ENCODE results near the gene FAM219A.
"Not testable (repeated sequence)": the region's sequence is repeated elsewhere in the genome, so short reads cannot be mapped to it uniquely, and the experiment has no call there.

FAM219A gene

DNA sequence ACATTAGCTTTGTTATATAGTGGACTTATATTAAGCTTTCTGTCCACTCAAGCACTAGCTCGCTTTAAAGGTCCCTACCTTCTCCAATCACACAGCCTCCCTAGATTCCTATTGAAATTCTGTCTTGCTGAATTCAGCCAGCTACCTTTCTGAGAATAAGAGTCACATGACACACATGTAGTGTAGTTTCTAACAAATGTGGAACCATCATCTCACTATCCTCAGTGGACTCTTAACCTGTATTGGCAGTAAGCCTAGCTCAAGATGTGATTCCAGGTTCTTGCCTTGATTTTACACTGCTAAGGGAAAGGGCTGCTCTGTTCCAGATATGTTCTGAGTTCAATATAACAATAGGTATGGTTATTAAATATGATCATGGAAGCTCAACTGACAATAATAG, 11.4 kb downstream of the FAM219A start:
- no peak for FAIRE-seq
- TF ChIP-seq, protein P1, sequence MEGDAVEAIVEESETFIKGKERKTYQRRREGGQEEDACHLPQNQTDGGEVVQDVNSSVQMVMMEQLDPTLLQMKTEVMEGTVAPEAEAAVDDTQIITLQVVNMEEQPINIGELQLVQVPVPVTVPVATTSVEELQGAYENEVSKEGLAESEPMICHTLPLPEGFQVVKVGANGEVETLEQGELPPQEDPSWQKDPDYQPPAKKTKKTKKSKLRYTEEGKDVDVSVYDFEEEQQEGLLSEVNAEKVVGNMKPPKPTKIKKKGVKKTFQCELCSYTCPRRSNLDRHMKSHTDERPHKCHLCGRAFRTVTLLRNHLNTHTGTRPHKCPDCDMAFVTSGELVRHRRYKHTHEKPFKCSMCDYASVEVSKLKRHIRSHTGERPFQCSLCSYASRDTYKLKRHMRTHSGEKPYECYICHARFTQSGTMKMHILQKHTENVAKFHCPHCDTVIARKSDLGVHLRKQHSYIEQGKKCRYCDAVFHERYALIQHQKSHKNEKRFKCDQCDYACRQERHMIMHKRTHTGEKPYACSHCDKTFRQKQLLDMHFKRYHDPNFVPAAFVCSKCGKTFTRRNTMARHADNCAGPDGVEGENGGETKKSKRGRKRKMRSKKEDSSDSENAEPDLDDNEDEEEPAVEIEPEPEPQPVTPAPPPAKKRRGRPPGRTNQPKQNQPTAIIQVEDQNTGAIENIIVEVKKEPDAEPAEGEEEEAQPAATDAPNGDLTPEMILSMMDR (IDR thresholded peaks at IDR 0.05; ENCODE audit: insufficient read depth, missing control alignments): no peak
- no peak for DNase-seq (ENCODE audit: insufficient read length, low spot score)

DNA sequence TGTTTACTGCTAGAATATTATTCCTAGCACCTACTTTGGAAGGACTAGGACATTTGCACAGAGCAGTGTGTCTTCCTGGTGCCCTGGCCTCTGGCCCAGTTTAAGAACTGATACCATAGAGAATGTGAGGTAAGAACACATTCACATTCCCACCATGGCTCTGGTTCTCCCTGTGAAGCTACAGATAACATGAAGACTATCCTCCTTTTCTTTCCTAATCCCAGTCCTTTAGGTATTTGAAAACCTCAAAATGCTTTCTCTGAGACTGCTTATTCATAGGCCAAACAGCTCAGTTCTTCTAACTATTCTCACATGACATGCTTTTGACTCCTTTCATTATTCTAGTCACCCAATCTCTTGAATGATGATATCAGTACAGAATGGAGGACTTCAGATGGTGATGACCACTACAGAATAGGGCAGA, 11.9 kb downstream of the FAM219A start:
- FAIRE-seq (no peak), DNase-seq (ENCODE audit: insufficient read length, low spot score) (no peak)
- TF ChIP-seq, protein P1 (IDR thresholded peaks at IDR 0.05; ENCODE audit: insufficient read depth, missing control alignments): no peak

DNA sequence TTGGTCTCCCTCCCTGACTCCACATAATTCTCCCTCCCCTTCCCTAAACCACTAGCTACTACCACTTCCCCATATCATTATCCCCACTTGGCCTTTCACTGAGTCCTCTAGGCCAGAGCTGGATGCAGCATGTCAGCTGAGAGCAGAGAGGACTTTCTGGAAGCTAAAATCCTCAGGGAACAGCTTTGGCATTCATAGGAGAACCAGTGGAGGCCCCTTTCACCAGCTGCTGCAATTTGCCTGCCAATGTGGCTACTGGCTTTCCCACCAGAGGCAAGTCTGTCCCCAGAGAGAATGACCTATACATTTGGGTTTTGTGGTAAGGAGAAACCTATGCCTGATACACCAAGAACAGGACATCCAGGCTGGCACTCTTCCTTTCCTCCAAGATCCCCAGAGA, 14.4 kb downstream of the FAM219A start:
- DNase-seq (ENCODE audit: insufficient read length, low spot score) (no peak), FAIRE-seq (no peak)
- TF ChIP-seq, protein P1 (IDR thresholded peaks at IDR 0.05; ENCODE audit: insufficient read depth, missing control alignments): no peak

DNA sequence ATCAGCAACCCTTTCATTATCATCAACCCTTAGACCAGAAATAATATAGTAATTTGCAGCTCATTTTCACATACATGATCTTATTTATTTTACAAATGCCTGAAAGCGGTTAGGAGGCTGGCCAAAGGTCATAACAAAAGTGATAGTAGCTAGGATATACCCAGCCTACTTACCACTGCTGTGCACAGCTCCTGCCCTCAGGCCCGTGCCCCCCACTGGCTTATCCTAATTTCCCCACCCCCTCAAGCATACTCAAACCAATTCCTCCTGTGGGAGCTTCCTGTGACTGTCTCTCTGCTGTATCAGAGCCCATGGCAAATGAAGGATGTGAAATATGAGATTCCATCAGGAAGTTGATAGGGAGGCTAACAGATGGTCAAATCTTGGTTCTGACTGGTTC, 14.8 kb downstream of the FAM219A start:
- FAIRE-seq (no peak), DNase-seq (ENCODE audit: insufficient read length, low spot score) (no peak)
- TF ChIP-seq, protein P1 (IDR thresholded peaks at IDR 0.05; ENCODE audit: insufficient read depth, missing control alignments): no peak

DNA sequence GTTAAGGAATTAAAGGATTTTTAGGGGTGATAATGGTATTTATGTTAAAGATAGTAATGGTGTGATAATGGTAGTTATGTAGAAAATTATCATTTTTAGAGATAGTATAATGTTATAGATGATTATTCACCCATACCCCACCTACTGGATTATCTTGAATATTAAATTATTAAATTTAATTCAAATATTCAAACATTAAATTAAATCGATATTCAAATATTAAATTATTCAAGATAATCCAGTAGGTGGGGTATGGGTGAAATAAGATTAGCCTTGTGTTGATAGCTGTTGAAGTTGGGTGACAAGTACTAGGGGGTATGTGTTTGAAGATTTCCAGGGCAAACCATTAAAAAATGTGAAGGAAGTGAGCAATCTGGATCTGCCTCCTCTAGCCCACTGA, 15.6 kb downstream of the FAM219A start:
- DNase-seq (ENCODE audit: insufficient read length, low spot score): no peak
- FAIRE-seq: no peak
- TF ChIP-seq, protein P1 (IDR thresholded peaks at IDR 0.05; ENCODE audit: insufficient read depth, missing control alignments): no peak

DNA sequence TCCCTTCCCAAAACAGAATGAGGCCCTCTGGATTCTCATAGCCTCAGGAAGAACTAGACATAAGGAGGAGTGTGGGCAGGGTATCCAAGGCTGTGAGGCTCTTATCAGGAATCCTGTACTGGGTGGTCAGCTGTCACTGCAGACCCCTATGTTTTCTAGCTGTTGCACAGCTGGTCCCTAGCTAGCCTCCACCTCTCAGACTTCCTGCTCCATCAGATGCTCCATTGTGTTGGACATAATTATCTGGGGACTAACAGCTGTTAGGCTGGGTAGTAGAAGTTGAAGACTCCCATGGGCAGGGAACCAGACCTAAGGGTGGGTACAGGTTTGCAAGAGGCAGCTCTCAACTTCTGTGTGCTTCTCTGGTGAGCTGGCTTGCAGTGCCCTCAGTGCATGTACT, 18.4 kb downstream of the FAM219A start:
- TF ChIP-seq, protein P1 (IDR thresholded peaks at IDR 0.05; ENCODE audit: insufficient read depth, missing control alignments): no peak
- no peak for DNase-seq (ENCODE audit: insufficient read length, low spot score)
- no peak for FAIRE-seq

DNA sequence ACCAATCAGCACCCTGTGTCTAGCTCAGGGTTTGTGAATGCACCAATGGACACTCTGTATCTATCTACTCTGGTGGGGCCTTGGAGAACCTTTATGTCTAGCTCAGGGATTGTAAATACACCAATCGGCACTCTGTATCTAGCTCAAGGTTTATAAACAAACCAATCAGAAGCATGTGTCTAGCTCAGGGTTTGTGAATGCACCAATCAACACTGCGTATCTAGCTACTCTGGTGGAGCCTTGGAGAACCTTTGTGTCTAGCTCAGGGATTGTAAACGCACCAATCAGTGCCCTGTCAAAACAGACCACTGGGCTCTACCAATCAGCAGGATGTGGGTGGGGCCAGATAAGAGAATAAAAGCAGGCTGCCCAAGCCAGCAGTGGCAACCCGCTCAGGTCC, 19.9 kb downstream of the FAM219A start:
- not testable (repeated sequence) for FAIRE-seq; DNase-seq (ENCODE audit: insufficient read length, low spot score)

DNA sequence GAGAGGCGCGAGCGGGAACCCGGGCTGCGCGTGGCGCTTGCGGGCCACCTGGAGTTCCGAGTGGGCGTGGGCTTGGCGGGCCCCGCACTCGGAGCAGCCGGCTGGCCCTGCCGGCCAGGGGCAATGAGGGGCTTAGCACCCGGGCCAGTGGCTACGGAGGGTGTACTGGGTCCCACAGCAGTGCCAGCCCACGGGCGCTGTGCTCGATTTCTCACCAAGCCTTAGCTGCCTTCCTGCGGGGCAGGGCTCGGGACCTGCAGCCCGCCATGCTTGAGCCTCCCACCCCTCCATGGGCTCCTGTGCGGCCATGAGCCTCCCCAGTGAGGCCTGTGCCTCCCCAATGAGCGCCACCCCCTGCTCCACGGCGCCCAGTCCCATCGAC, 20.5 kb downstream of the FAM219A start:
- not testable (repeated sequence) for DNase-seq (ENCODE audit: insufficient read length, low spot score); FAIRE-seq

Measured in D721Med (cell line).